H1 (cell line): Measurements from ENCODE around the gene TLE2. TPM values are rescaled to one million over a fixed set of nuclear protein-coding genes. Genes with fewer than 3 reads are reported as not detected.

Source experiments
- CTCF ChIA-PET: fragments of 300-600 bp; sonication (Branson Sonifier 250); formaldehyde crosslinking; loops from one replicate; lab custom pipeline; 2021; ENCODE audit not compliant: partially characterized antibody; lab: Charles Lee
- POLR2A ChIA-PET: fragments of 300-600 bp; sonication (Branson Sonifier 250); formaldehyde crosslinking; loops from one replicate; lab custom pipeline; 2021; ENCODE audit warnings: inconsistent platforms; ENCODE audit not compliant: partially characterized antibody; lab: Charles Lee
- DNase-seq, 2 experiments: peaks; one replicate each; pipeline versions ENCODE4 v3.0.0 to v3.0.0-alpha.2; 2010 to 2022; ENCODE audit warnings: low spot score in 2 of 2, low read depth in 1 of 2, mixed read lengths in 1 of 2
- FAIRE-seq: peaks from 2 replicates; lab custom pipeline; 2011; peaks lifted over from hg19 to GRCh38; lab: Jason Lieb, UNC
- H2AFZ ChIP-seq: 2 replicates; pipeline ENCODE4 v1.8.1; 2012; ENCODE audit warnings: low read length, inconsistent platforms
- H2AK5ac ChIP-seq: 2 replicates; pipeline ENCODE4 v1.6.1; 2013; ENCODE audit warnings: low read depth, low read length
- H2BK120ac ChIP-seq: replicated peaks from 2 replicates; pipeline ENCODE3; 2013; ENCODE audit warnings: low read depth, low read length, inconsistent platforms
- H2BK12ac ChIP-seq: 2 replicates; pipeline ENCODE4 v1.6.1; 2013; ENCODE audit warnings: low read depth, low read length
- H2BK15ac ChIP-seq: 2 replicates; pipeline ENCODE4 v1.6.1; 2013; ENCODE audit warnings: low read length
- H2BK20ac ChIP-seq: 2 replicates; pipeline ENCODE4 v1.6.1; 2013; ENCODE audit warnings: low read length
- H2BK5ac ChIP-seq: 2 replicates; pipeline ENCODE4 v1.6.1; 2013; ENCODE audit warnings: low read depth, low read length
- H3K14ac ChIP-seq: 2 replicates; pipeline ENCODE4 v1.6.1; 2013; ENCODE audit warnings: inconsistent platforms; ENCODE audit not compliant: insufficient read length
- H3K18ac ChIP-seq: 2 replicates; pipeline ENCODE4 v1.6.1; 2013; ENCODE audit warnings: low read length; ENCODE audit errors: extremely low read depth
- H3K23ac ChIP-seq: 2 replicates; pipeline ENCODE4 v1.6.1; 2013; ENCODE audit warnings: inconsistent platforms; ENCODE audit not compliant: insufficient read length
- H3K23me2 ChIP-seq: 2 replicates; pipeline ENCODE4 v1.6.1; 2013; ENCODE audit warnings: low read depth, low read length
- H3K27ac ChIP-seq: 2 replicates; pipeline ENCODE4 v1.6.1; 2011; ENCODE audit warnings: low read depth, low read length, inconsistent platforms
- H3K27me3 ChIP-seq, 4 experiments: replicated peaks in 1 of 4; 1 replicate in 1 of 4; 2 replicates in 3 of 4; pipeline versions ENCODE4 v1.6.1 to v1.8.1; 2011 to 2013; ENCODE audit warnings: low read length in 3 of 4, mild to moderate bottlenecking in 3 of 4, inconsistent platforms in 2 of 4, mixed read lengths in 2 of 4, moderate library complexity in 1 of 4; ENCODE audit not compliant: control insufficient read depth in 3 of 4, insufficient read depth in 3 of 4; ENCODE audit errors: extremely low read depth in 1 of 4
- H3K36me3 ChIP-seq, 4 experiments: 2 replicates each; pipeline versions ENCODE4 v1.6.1 to v1.8.1; 2011 to 2013; ENCODE audit warnings: mild to moderate bottlenecking in 4 of 4, low read length in 3 of 4, moderate library complexity in 2 of 4, control low read depth in 1 of 4, inconsistent platforms in 1 of 4; ENCODE audit not compliant: insufficient read depth in 4 of 4, control insufficient read depth in 2 of 4
- H3K4ac ChIP-seq: replicated peaks from 2 replicates; pipeline ENCODE3; 2013; ENCODE audit warnings: low read length, low read depth, mixed read lengths, inconsistent platforms; ENCODE audit not compliant: insufficient read length
- H3K4me1 ChIP-seq, 4 experiments: replicated peaks in 1 of 4; 1 replicate in 1 of 4; 2 replicates in 3 of 4; pipeline versions ENCODE4 v1.6.1 to v1.8.1; 2011 to 2013; ENCODE audit warnings: low read length in 3 of 4, inconsistent platforms in 2 of 4, mixed read lengths in 1 of 4; ENCODE audit not compliant: insufficient read depth in 4 of 4, control insufficient read depth in 3 of 4
- H3K4me2 ChIP-seq, 2 experiments: 2 replicates each; pipeline versions ENCODE4 v1.6.1 to v1.8.1; 2011 to 2013; ENCODE audit warnings: low read depth in 2 of 2, low read length in 2 of 2, control low read depth in 1 of 2, inconsistent platforms in 1 of 2, mild to moderate bottlenecking in 1 of 2; ENCODE audit not compliant: insufficient read depth in 1 of 2
- H3K4me3 ChIP-seq, 4 experiments: fragments of 200-600, 300-600 bp in 1 of 4; sonication (generic), shearing (Covaris generic), sonication (Bioruptor Twin) in 1 of 4; 2 replicates each; pipeline versions ENCODE4 v1.5.1 to v1.8.1; 2011 to 2016; ENCODE audit warnings: low read length in 4 of 4, low read depth in 3 of 4, control low read depth in 2 of 4, inconsistent platforms in 2 of 4, mild to moderate bottlenecking in 2 of 4, mixed read lengths in 1 of 4, moderate library complexity in 1 of 4; ENCODE audit not compliant: insufficient read depth in 2 of 4; ENCODE audit errors: extremely low read depth in 1 of 4
- H3K56ac ChIP-seq: replicated peaks from 2 replicates; pipeline ENCODE3; 2013; ENCODE audit warnings: low read depth, mild to moderate bottlenecking, mixed read lengths, low read length, inconsistent platforms; ENCODE audit not compliant: insufficient read length
- H3K79me1 ChIP-seq: 2 replicates; pipeline ENCODE4 v1.6.1; 2013; ENCODE audit warnings: low read depth, low read length, control low read depth
- H3K79me2 ChIP-seq, 2 experiments: 2 replicates each; pipeline versions ENCODE4 v1.6.1 to v1.8.1; 2012 to 2013; ENCODE audit warnings: low read length in 2 of 2, mild to moderate bottlenecking in 2 of 2, inconsistent platforms in 1 of 2; ENCODE audit not compliant: insufficient read depth in 2 of 2, control insufficient read depth in 1 of 2
- H3K9ac ChIP-seq, 4 experiments: replicated peaks in 1 of 4; 1 replicate in 1 of 4; 2 replicates in 3 of 4; pipeline versions ENCODE4 v1.6.1 to v1.8.1; 2011 to 2013; ENCODE audit warnings: low read depth in 3 of 4, low read length in 3 of 4, control low read depth in 2 of 4, mild to moderate bottlenecking in 2 of 4, moderate library complexity in 2 of 4, inconsistent platforms in 1 of 4; ENCODE audit errors: extremely low read depth in 1 of 4
- H3K9me3 ChIP-seq, 2 experiments: 2 replicates each; pipeline versions ENCODE4 v1.6.1 to v1.8.1; 2012 to 2013; ENCODE audit warnings: mild to moderate bottlenecking in 2 of 2, moderate library complexity in 2 of 2, control low read depth in 1 of 2, inconsistent platforms in 1 of 2, low read depth in 1 of 2, low read length in 1 of 2, mixed read lengths in 1 of 2; ENCODE audit not compliant: insufficient read depth in 2 of 2
- H4K20me1 ChIP-seq, 2 experiments: replicated peaks in 1 of 2; 2 replicates each; pipeline versions ENCODE3 to v1.8.1; 2011 to 2013; ENCODE audit warnings: inconsistent platforms in 2 of 2, low read length in 2 of 2, mild to moderate bottlenecking in 1 of 2; ENCODE audit not compliant: insufficient read depth in 2 of 2, control insufficient read depth in 1 of 2
- H4K5ac ChIP-seq: 2 replicates; pipeline ENCODE4 v1.6.1; 2013; ENCODE audit warnings: low read length, low read depth, mixed read lengths, inconsistent platforms; ENCODE audit not compliant: insufficient read length
- H4K8ac ChIP-seq: 2 replicates; pipeline ENCODE4 v1.8.0; 2013; ENCODE audit warnings: mild to moderate bottlenecking, moderate library complexity, low read length, inconsistent platforms; ENCODE audit not compliant: insufficient read depth; ENCODE audit errors: extremely low read depth
- H4K91ac ChIP-seq: replicated peaks from 2 replicates; pipeline ENCODE3; 2013; ENCODE audit warnings: low read length, mixed read lengths, inconsistent platforms; ENCODE audit not compliant: insufficient read length
- ASH2L ChIP-seq: fragments of 200-600, 300-600 bp; sonication (generic); IDR thresholded peaks from one replicate; pipeline ENCODE4 v1.7.1; 2017; ENCODE audit warnings: low read length
- BCL11A ChIP-seq, 2 experiments: IDR thresholded peaks; one replicate each; pipeline ENCODE4 v1.6.1; 2011; ENCODE audit warnings: low read depth in 2 of 2, low read length in 2 of 2, mild to moderate bottlenecking in 2 of 2
- CEBPB ChIP-seq: IDR thresholded peaks from 2 replicates; pipeline ENCODE4 v1.6.1; 2012; ENCODE audit warnings: low read depth, low read length
- POLR2A ChIP-seq, 2 experiments: IDR thresholded peaks; 1 replicate in 1 of 2; 2 replicates in 1 of 2; pipeline ENCODE4 v1.6.1; 2011; ENCODE audit warnings: low read depth in 2 of 2, low read length in 2 of 2, mild to moderate bottlenecking in 2 of 2; ENCODE audit errors: control extremely low read depth in 1 of 2
- RFX5 ChIP-seq: IDR thresholded peaks from 2 replicates; pipeline ENCODE4 v1.6.1; 2011; ENCODE audit warnings: low read depth, low read length, improper control_type of control experiment, borderline replicate concordance
- SAP30 ChIP-seq: fragments of 300-600 bp; sonication (generic); IDR thresholded peaks from 2 replicates; pipeline ENCODE4 v1.7.1; 2012; ENCODE audit warnings: low read length, moderate library complexity, mild to moderate bottlenecking, inconsistent platforms; ENCODE audit not compliant: insufficient read depth, insufficient replicate concordance
- SP1 ChIP-seq: IDR thresholded peaks from 2 replicates; pipeline ENCODE4 v1.6.1; 2011; ENCODE audit warnings: low read depth, low read length
- SP4 ChIP-seq: IDR thresholded peaks from 2 replicates; pipeline ENCODE4 v1.6.1; 2012; ENCODE audit warnings: low read length, inconsistent platforms
- TCF12 ChIP-seq: IDR thresholded peaks from 2 replicates; pipeline ENCODE4 v1.6.1; 2011; ENCODE audit warnings: low read depth, mild to moderate bottlenecking, low read length
- WGBS, 2 experiments: shearing (Covaris generic) in 1 of 2; methylation state at CpG; one replicate each; pipeline versions ENCODE4 v1.1.6 to v1.1.7; 2013 to 2015; ENCODE audit warnings: low lambda C conversion rate in 2 of 2, mixed read lengths in 2 of 2, inconsistent platforms in 1 of 2, low coverage in 1 of 2, missing lambda C conversion rate in 1 of 2; ENCODE audit not compliant: insufficient replicate concordance in 2 of 2, insufficient coverage in 1 of 2, insufficient read length in 1 of 2; ENCODE audit errors: extremely low coverage in 1 of 2, missing lambda C conversion rate in 1 of 2; 5-methylcytosine and 5-hydroxymethylcytosine counted together
- polyA plus RNA-seq, 7 experiments: library from polyadenylated mRNA; depleted of rRNA in 3 of 7; stranded (reverse) in 5 of 7; unstranded in 2 of 7; fragments of >200 nt in 5 of 7; fragments of 200-250 nt in 2 of 7; gene quantifications; 1 replicate in 5 of 7; 2 replicates in 1 of 7; 4 replicates in 1 of 7; pipeline versions ENCODE4 v1.2.1 to v1.2.3, GENCODE V29; 2011 to 2013; ENCODE audit warnings: missing spikeins in 2 of 7, mixed read lengths in 2 of 7
- total RNA-seq: library from RNA; stranded (reverse); fragmentation: NEBNext Ultra II Directional; extraction: Animal tissue kit (Norgen Biotek cat#: 25700); gene quantifications from 2 replicates; pipeline ENCODE4 v1.2.1, GENCODE V29; 2021

TLE2 gene
- total and polyA plus RNA-seq, 2 of the 8 experiments (the other 6 are each of a cell fraction or from before 2014, with no cell fraction given) = 8.0 to 11.5 TPM

DNA sequence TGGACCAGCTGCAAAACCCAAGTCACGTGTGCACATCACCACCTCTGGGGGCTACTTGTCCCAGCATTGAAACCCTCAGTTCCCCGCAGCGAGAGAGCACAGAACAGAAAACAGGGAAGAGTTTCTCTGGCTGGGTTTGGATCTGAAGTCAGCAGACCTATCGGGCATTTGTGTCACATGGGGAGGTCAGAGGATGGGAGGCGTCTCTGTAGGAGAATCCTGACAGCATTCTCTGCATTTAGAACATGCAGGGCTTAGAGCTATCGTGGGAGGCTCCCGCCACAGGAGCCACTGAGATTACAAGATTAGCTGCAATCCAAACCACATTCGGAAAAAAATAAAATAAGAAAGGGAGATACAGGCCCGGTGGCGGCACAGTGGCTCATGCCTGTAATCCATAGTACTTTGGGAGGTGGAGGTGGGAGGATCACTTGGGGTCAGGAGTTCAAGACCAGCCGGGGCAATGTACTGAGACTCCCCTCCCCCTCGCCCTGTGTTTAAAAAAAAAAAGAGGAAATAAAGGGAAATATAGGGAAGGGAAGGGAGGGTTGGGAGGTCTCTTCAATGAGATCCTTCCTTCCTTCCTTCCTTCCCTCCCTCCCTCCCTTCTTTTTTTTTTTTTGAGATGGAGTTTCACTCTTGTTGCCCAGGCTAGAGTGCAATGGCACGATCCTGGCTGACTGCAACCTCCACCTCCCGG is 54.6 kb downstream of the TLE2 start:
- Histone ChIP-seq H3K9me3 (no peaks in the 10 kb centered on the region), H2BK15ac (no peak overlapping the region), H3K4me2 (no peak overlapping the region), H4K8ac (no peak overlapping the region), H2BK120ac (no peak overlapping the region), H3K79me2 (no peaks in the 10 kb centered on the region), H3K23ac (no peak overlapping the region), H4K5ac (no peak overlapping the region), H4K91ac (no peak overlapping the region), H3K4me3 (no peak overlapping the region), H3K36me3 (no peaks in the 10 kb centered on the region), H2BK20ac (no peak overlapping the region), H3K18ac (no peak overlapping the region), H2AFZ (no peak overlapping the region), H4K20me1 (no peaks in the 10 kb centered on the region), H3K14ac (no peak overlapping the region), H3K23me2 (peaks cover 8% of the 10 kb centered on the region; the same call in 1 of the 2 replicates), H2BK5ac (no peak overlapping the region), H3K56ac (no peak overlapping the region), H3K27ac (no peak overlapping the region), H3K79me1 (no peaks in the 10 kb centered on the region), H3K4me1 (peaks cover 0 to 11% (median 7%) of the 10 kb centered on the region in 4 experiments; a peak in 5 of 7 replicates), H3K27me3 (peaks cover 0 to 13% (median 10%) of the 10 kb centered on the region in 4 experiments; a peak in 6 of 7 replicates), H2AK5ac (no peak overlapping the region), H2BK12ac (no peak overlapping the region), H3K9ac (no peak overlapping the region), H3K4ac (no peak overlapping the region)
- FAIRE-seq = no peak
- CTCF ChIA-PET = interaction anchor here (1.4 to 3.0 kb wide), 4 partner anchors 12 to 134 kb away, joined by 3 to 10 read pairs (median 6); no protein-coding TSS in a partner anchor
- DNase-seq = no peak
- no peak for TF ChIP-seq SP4
- no peak for TF ChIP-seq CEBPB
- TF ChIP-seq SAP30 = no peak
- no peak for TF ChIP-seq BCL11A (IDR thresholded peaks at IDR 0.05; ENCODE audit: low read depth in 2 of 2, low read length in 2 of 2)
- no peak for TF ChIP-seq TCF12
- TF ChIP-seq POLR2A (IDR thresholded peaks at IDR 0.05; ENCODE audit: control extremely low read depth in 1 of 2, low read depth in 2 of 2, low read length in 2 of 2) = no peak
- TF ChIP-seq SP1 = no peak
- no peak for TF ChIP-seq RFX5
- TF ChIP-seq ASH2L = no peak
- 82% methylated on average over 14 of the region's 14 CpGs; no CpG with 5 or more reads in 1 of the 2 experiments for WGBS, 2 experiments
- POLR2A ChIA-PET = interaction anchor here (1.2 to 4.3 kb wide), 3 partner anchors 12 to 129 kb away, joined by 3 to 20 read pairs (median 3); no protein-coding TSS in a partner anchor
